Measurements from ENCODE around the gene PPP3R2. TPM values are rescaled to one million over a fixed set of nuclear protein-coding genes. Genes with fewer than 3 reads are reported as not detected.

Gene PPP3R2
- total and polyA plus RNA-seq, 2 experiments from 2014 or later, result not detected

DNA sequence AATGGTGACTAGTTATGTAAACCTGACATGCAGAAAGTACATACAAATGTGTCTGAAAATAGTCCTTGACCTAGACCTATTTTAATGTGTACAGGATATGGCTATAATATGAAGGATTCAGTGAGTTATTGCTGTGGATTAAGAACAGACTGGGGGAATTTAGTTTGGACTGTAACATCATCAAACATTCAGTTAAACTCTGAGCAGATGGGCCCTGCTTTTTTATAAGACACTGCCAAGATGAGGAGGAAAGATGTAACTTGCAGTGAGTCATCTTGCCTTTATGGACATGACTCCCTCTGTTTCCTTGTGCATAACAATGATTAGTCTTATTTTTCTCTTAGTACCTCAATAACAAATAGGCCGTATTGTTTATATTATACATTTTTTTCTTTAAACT, 12.2 kb downstream of the PPP3R2 start:
- no peaks in the 10 kb centered on the region for H3F3A ChIP-seq (replicated peaks; ENCODE audit: low read depth)
- Mint-ChIP-seq H3K36me3 (ENCODE audit: low read depth) (no peaks in the 10 kb centered on the region), H3K4me3 (no peak overlapping the region), H3K27me3 (ENCODE audit: insufficient read depth, low read depth, poor library complexity) (peaks cover 1% of the 10 kb centered on the region), H3K9me3 (no peaks in the 10 kb centered on the region; the same call in 2 of the 3 replicates), H3K4me1 (peaks cover 33% of the 10 kb centered on the region), H3K27ac (peak overlapping the region; percentile 64)
- H3K79me2 ChIP-seq (replicated peaks; ENCODE audit: insufficient read depth), result no peaks in the 10 kb centered on the region
- H2AFZ ChIP-seq, result peak overlapping the region; percentile 28; the same call in 1 of the 2 replicates
- H3K9me2 ChIP-seq (ENCODE audit: insufficient read depth), result peaks cover 4% of the 10 kb centered on the region
- no peak for ATAC-seq
- TF ChIP-seq EZH2phosphoT487 (IDR thresholded peaks at IDR 0.05; ENCODE audit: unreplicated experiment), result no peak
- TF ChIP-seq STAT1 (IDR thresholded peaks at IDR 0.05; ENCODE audit: unreplicated experiment), result no peak
- TF ChIP-seq, protein P1, sequence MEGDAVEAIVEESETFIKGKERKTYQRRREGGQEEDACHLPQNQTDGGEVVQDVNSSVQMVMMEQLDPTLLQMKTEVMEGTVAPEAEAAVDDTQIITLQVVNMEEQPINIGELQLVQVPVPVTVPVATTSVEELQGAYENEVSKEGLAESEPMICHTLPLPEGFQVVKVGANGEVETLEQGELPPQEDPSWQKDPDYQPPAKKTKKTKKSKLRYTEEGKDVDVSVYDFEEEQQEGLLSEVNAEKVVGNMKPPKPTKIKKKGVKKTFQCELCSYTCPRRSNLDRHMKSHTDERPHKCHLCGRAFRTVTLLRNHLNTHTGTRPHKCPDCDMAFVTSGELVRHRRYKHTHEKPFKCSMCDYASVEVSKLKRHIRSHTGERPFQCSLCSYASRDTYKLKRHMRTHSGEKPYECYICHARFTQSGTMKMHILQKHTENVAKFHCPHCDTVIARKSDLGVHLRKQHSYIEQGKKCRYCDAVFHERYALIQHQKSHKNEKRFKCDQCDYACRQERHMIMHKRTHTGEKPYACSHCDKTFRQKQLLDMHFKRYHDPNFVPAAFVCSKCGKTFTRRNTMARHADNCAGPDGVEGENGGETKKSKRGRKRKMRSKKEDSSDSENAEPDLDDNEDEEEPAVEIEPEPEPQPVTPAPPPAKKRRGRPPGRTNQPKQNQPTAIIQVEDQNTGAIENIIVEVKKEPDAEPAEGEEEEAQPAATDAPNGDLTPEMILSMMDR (conservative IDR thresholded peaks at IDR 0.05; ENCODE audit: low read depth in 2 of 2), result no peak
- TF ChIP-seq JUNB (IDR thresholded peaks at IDR 0.05; ENCODE audit: unreplicated experiment), result no peak
- TF ChIP-seq ZNF331 (CRISPR knock-in tag; IDR thresholded peaks at IDR 0.05; ENCODE audit: low read depth), result no peak
- TF ChIP-seq, protein P2, sequence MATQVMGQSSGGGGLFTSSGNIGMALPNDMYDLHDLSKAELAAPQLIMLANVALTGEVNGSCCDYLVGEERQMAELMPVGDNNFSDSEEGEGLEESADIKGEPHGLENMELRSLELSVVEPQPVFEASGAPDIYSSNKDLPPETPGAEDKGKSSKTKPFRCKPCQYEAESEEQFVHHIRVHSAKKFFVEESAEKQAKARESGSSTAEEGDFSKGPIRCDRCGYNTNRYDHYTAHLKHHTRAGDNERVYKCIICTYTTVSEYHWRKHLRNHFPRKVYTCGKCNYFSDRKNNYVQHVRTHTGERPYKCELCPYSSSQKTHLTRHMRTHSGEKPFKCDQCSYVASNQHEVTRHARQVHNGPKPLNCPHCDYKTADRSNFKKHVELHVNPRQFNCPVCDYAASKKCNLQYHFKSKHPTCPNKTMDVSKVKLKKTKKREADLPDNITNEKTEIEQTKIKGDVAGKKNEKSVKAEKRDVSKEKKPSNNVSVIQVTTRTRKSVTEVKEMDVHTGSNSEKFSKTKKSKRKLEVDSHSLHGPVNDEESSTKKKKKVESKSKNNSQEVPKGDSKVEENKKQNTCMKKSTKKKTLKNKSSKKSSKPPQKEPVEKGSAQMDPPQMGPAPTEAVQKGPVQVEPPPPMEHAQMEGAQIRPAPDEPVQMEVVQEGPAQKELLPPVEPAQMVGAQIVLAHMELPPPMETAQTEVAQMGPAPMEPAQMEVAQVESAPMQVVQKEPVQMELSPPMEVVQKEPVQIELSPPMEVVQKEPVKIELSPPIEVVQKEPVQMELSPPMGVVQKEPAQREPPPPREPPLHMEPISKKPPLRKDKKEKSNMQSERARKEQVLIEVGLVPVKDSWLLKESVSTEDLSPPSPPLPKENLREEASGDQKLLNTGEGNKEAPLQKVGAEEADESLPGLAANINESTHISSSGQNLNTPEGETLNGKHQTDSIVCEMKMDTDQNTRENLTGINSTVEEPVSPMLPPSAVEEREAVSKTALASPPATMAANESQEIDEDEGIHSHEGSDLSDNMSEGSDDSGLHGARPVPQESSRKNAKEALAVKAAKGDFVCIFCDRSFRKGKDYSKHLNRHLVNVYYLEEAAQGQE (IDR thresholded peaks at IDR 0.05; ENCODE audit: unreplicated experiment), result no peak
- no peak for TF ChIP-seq POLR2AphosphoS5 (IDR thresholded peaks at IDR 0.05; ENCODE audit: low read depth)
- TF ChIP-seq NANOG (IDR thresholded peaks at IDR 0.05; ENCODE audit: borderline replicate concordance), result no peak
- H3K4me3 ChIP-seq, result no peak overlapping the region
- peaks cover 27% of the 10 kb centered on the region for H3K4me1 ChIP-seq (ENCODE audit: insufficient read depth)
- H3K4me2 ChIP-seq, result no peak overlapping the region
- H3K27ac ChIP-seq (ENCODE audit: low read depth), result no peak overlapping the region
- H4K20me1 ChIP-seq (replicated peaks; ENCODE audit: insufficient read depth), result no peaks in the 10 kb centered on the region
- H3K36me3 ChIP-seq (ENCODE audit: insufficient read depth), result no peaks in the 10 kb centered on the region
- no peak for DNase-seq (ENCODE audit: low spot score)
- H3K27me3 ChIP-seq (ENCODE audit: insufficient read depth), result no peaks in the 10 kb centered on the region

DNA sequence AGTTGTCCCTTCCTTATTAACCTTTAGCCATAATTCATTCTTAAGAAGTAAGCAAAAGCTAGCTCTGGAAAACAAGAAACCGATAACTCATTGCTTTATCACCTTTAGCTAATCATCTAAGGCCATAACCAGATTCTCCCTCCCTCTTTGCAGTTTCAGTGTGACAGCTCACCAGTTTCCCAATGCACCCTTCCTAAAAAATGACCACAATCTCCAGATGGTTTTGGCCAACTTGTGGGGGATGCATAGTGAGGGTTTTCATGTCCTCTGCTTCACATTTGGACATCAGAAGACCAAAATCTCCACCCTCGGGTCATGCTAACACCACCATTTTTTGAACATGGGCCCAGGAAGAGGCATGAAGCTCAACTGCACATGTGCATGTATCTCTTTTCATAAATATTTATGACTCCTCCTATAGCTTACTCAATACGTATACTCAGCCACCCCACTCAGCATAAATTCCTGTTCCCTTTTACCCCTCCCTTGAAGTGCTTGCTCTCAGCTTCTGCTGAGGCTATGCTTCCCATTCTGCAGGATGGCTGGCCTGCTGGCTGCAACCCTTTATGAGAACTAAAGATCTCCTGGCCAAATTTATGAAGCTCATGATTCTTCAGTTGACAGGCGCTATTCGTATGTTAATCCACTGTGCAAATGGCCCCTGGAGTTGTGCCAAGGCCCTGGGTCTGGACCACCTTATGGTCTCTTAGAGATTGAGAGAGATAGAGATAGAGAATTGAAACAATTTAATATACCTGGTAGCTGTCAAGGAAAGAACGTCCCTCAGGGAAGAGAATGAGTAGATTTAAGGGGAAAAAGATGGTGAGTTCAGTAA, 14.8 kb downstream of the PPP3R2 start:
- H3K36me3 ChIP-seq (ENCODE audit: insufficient read depth), result no peaks in the 10 kb centered on the region
- DNase-seq (ENCODE audit: low spot score) (no peak), ATAC-seq (no peak)
- no peak for TF ChIP-seq EZH2phosphoT487 (IDR thresholded peaks at IDR 0.05; ENCODE audit: unreplicated experiment)
- TF ChIP-seq, protein P2 (IDR thresholded peaks at IDR 0.05; ENCODE audit: unreplicated experiment), result no peak
- TF ChIP-seq ZNF114 (CRISPR knock-in tag; IDR thresholded peaks at IDR 0.05), result no peak
- no peak for TF ChIP-seq POLR2AphosphoS5 (IDR thresholded peaks at IDR 0.05; ENCODE audit: low read depth)
- no peak for TF ChIP-seq STAT1 (IDR thresholded peaks at IDR 0.05; ENCODE audit: unreplicated experiment)

More for the DNA sequence above, 14.8 kb downstream of the PPP3R2 start:
- H3F3A ChIP-seq (replicated peaks; ENCODE audit: low read depth), result no peaks in the 10 kb centered on the region
- no peak overlapping the region for H2AFZ ChIP-seq
- no peaks in the 10 kb centered on the region for H3K27me3 ChIP-seq (ENCODE audit: insufficient read depth)
- no peaks in the 10 kb centered on the region for H3K79me2 ChIP-seq (replicated peaks; ENCODE audit: insufficient read depth)
- no peaks in the 10 kb centered on the region for H4K20me1 ChIP-seq (replicated peaks; ENCODE audit: insufficient read depth)
- no peak overlapping the region for H3K27ac Mint-ChIP-seq
- H3K4me1 ChIP-seq (ENCODE audit: insufficient read depth), result peaks cover 27% of the 10 kb centered on the region
- no peak overlapping the region for H3K4me2 ChIP-seq
- H3K9me2 ChIP-seq (ENCODE audit: insufficient read depth), result no peaks in the 10 kb centered on the region
- H3K4me3 Mint-ChIP-seq, result no peak overlapping the region
- no peaks in the 10 kb centered on the region for H3K36me3 Mint-ChIP-seq (ENCODE audit: low read depth)
- no peak overlapping the region for H3K27ac ChIP-seq (ENCODE audit: low read depth)
- peaks cover 1% of the 10 kb centered on the region for H3K27me3 Mint-ChIP-seq (ENCODE audit: insufficient read depth, low read depth, poor library complexity)
- H3K4me3 ChIP-seq, result no peak overlapping the region
- H3K9me3 Mint-ChIP-seq, result no peaks in the 10 kb centered on the region
- H3K4me1 Mint-ChIP-seq, result peaks cover 33% of the 10 kb centered on the region
